Forelimb muscle (tissue), 1 donor: Measurements from ENCODE around the gene MGLL. TPM values are rescaled to one million over a fixed set of nuclear protein-coding genes. Genes with fewer than 3 reads are reported as not detected.
"Not testable (repeated sequence)": the region's sequence is repeated elsewhere in the genome, so short reads cannot be mapped to it uniquely, and the experiment has no call there.

Experiments used
- DNase-seq: peaks from one replicate; pipeline ENCODE4 v3.0.0-alpha.2; 2013; ENCODE audit warnings: low read depth
- polyA plus RNA-seq: library from polyadenylated mRNA; unstranded; fragments of 120-200 nt; gene quantifications from one replicate; pipeline ENCODE4 v1.2.1, GENCODE V29; 2013; ENCODE audit not compliant: insufficient read length

Gene MGLL
- polyA plus RNA-seq, 1 donor = 24.5 TPM

- DNase-seq = no peak
These were observed 112.8 kb downstream of the MGLL start for GRCh38 chr3:127709320-127710060.

- DNase-seq = no peak
These were observed 113.5 kb downstream of the MGLL start for GRCh38 chr3:127708837-127709236.

GRCh38 chr3:127707851-127708411 is 114.4 kb downstream of the MGLL start:
- DNase-seq = no peak

GRCh38 chr3:127706785-127707351 is 115.4 kb downstream of the MGLL start:
- DNase-seq = no peak

GRCh38 chr3:127706312-127706711 is 116.0 kb downstream of the MGLL start:
- DNase-seq = no peak

GRCh38 chr3:127704840-127705239 is 117.5 kb downstream of the MGLL start:
- DNase-seq = not testable (repeated sequence)

GRCh38 chr3:127702151-127702578 is 120.2 kb downstream of the MGLL start:
- no peak for DNase-seq

GRCh38 chr3:127701280-127701911 is 120.9 kb downstream of the MGLL start:
- DNase-seq = no peak

- no peak for DNase-seq
These were observed 121.9 kb downstream of the MGLL start for GRCh38 chr3:127700406-127700805.

GRCh38 chr3:127699416-127700300 is 122.7 kb downstream of the MGLL start:
- DNase-seq = no peak

GRCh38 chr3:127698691-127699415 is 123.5 kb downstream of the MGLL start:
- peak; percentile 70 for DNase-seq

GRCh38 chr3:127698286-127698685 is 124.0 kb downstream of the MGLL start:
- no peak for DNase-seq

GRCh38 chr3:127697551-127698240 is 124.6 kb downstream of the MGLL start:
- DNase-seq = peak; percentile 93

- DNase-seq = no peak
These were observed 127.7 kb downstream of the MGLL start for GRCh38 chr3:127694467-127695215.

GRCh38 chr3:127693336-127693843 is 128.9 kb downstream of the MGLL start:
- no peak for DNase-seq

- DNase-seq = no peak
These were observed 129.6 kb downstream of the MGLL start for GRCh38 chr3:127692501-127693335.

GRCh38 chr3:127691974-127692373 is 130.3 kb downstream of the MGLL start:
- DNase-seq = no peak

- no peak for DNase-seq
These were observed 130.8 kb downstream of the MGLL start for GRCh38 chr3:127691489-127691888.
